HepG2 (cell line): ENCODE measurements around the gene SREBF1. TPM values are rescaled to one million over a fixed set of nuclear protein-coding genes. Genes with fewer than 3 reads are reported as not detected.

Source experiments
- ADNP ChIP-seq: sonication (generic); formaldehyde crosslinking; IDR thresholded peaks from 2 replicates; pipeline ENCODE4 v1.4.0; 2020; ENCODE audit warnings: missing genetic modification reagents
- E2F1 ChIP-seq: sonication (generic); formaldehyde crosslinking; IDR thresholded peaks from 2 replicates; pipeline ENCODE4 v1.5.0; 2020; ENCODE audit warnings: missing genetic modification reagents
- FOXK2 ChIP-seq: fragments of 450-650 bp; IDR thresholded peaks from 2 replicates; pipeline ENCODE4 v1.6.1; 2016
- PAX8 ChIP-seq: sonication (generic); formaldehyde crosslinking; IDR thresholded peaks from 2 replicates; pipeline ENCODE4 v1.8.0; 2022; ENCODE audit warnings: mild to moderate bottlenecking, missing genetic modification reagents, borderline replicate concordance
- SOX5 ChIP-seq: IDR thresholded peaks from 2 replicates; pipeline ENCODE4 v1.6.1; 2016; ENCODE audit warnings: borderline replicate concordance
- ZBTB10 ChIP-seq: sonication (generic); formaldehyde crosslinking; IDR thresholded peaks from 2 replicates; pipeline ENCODE4 v1.4.0; 2020; ENCODE audit warnings: missing genetic modification reagents, borderline replicate concordance
- ZEB1 ChIP-seq: IDR thresholded peaks from 2 replicates; pipeline ENCODE4 v1.6.1; 2012; ENCODE audit warnings: mild to moderate bottlenecking, low read depth, inconsistent platforms; ENCODE audit not compliant: insufficient replicate concordance
- ZNF331 ChIP-seq: sonication (generic); formaldehyde crosslinking; IDR thresholded peaks from 2 replicates; pipeline ENCODE4 v1.4.0; 2020; ENCODE audit warnings: missing genetic modification reagents
- ZNF407 ChIP-seq: sonication (generic); formaldehyde crosslinking; IDR thresholded peaks from one replicate; pipeline ENCODE4 v1.5.1; 2020; ENCODE audit warnings: mild to moderate bottlenecking, missing genetic modification reagents; ENCODE audit errors: not compliant biosample characterization
- ZNF616 ChIP-seq: sonication (generic); formaldehyde crosslinking; IDR thresholded peaks from 2 replicates; pipeline ENCODE4 v1.5.0; 2020; ENCODE audit warnings: low read depth, mild to moderate bottlenecking, missing genetic modification reagents
- ZNF652 ChIP-seq: IDR thresholded peaks from 2 replicates; pipeline ENCODE4 v1.6.1; 2016; ENCODE audit warnings: low read depth, borderline replicate concordance
- polyA plus RNA-seq, 8 experiments: library from polyadenylated mRNA; depleted of rRNA in 3 of 8; stranded (reverse) in 7 of 8; unstranded in 1 of 8; fragments of >200 nt; fragmentation: Illumina TruSeq in 4 of 8; extraction: Trizol in 4 of 8; gene quantifications; 2 replicates each; pipeline versions ENCODE4 v1.2.1 to v1.2.3, GENCODE V29; 2011 to 2016; ENCODE audit warnings: low read depth in 4 of 8, missing spikeins in 1 of 8, mixed read lengths in 1 of 8; ENCODE audit not compliant: insufficient read depth in 1 of 8
- total RNA-seq, 5 experiments: library from RNA; depleted of rRNA; stranded (reverse); fragments of >200 nt; fragmentation: Illumina TruSeq; extraction: Trizol; gene quantifications; 2 replicates each; pipeline ENCODE4 v1.2.3, GENCODE V29; 2016; ENCODE audit warnings: low read depth in 1 of 5
- TF ChIP-seq, protein P1 (sequence below): sonication (generic); formaldehyde crosslinking; conservative IDR thresholded peaks from 2 replicates; pipeline ENCODE4 v1.5.0; 2020; ENCODE audit warnings: missing genetic modification reagents
- TF ChIP-seq, protein P2 (sequence below): sonication (generic); formaldehyde crosslinking; IDR thresholded peaks from 2 replicates; pipeline ENCODE4 v1.4.0; 2020; ENCODE audit warnings: missing genetic modification reagents

SREBF1 gene
- total and polyA plus RNA-seq, 2 of the 13 experiments (the other 11 are each of a cell fraction or from before 2014, with no cell fraction given): 34.3 to 38.0 TPM

- no peak for TF ChIP-seq FOXK2
- no peak for TF ChIP-seq ZNF616 (CRISPR knock-in tag)
- TF ChIP-seq SOX5 (CRISPR knock-in tag): peak; percentile 24; the same call in 1 of the 2 replicates
- TF ChIP-seq ADNP: no peak
- TF ChIP-seq, protein P1, sequence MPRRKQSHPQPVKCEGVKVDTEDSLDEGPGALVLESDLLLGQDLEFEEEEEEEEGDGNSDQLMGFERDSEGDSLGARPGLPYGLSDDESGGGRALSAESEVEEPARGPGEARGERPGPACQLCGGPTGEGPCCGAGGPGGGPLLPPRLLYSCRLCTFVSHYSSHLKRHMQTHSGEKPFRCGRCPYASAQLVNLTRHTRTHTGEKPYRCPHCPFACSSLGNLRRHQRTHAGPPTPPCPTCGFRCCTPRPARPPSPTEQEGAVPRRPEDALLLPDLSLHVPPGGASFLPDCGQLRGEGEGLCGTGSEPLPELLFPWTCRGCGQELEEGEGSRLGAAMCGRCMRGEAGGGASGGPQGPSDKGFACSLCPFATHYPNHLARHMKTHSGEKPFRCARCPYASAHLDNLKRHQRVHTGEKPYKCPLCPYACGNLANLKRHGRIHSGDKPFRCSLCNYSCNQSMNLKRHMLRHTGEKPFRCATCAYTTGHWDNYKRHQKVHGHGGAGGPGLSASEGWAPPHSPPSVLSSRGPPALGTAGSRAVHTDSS: no peak
- no peak for TF ChIP-seq ZBTB10
- TF ChIP-seq ZEB1: peak; percentile 62
- TF ChIP-seq ZNF331 (CRISPR knock-in tag): no peak
- peak; percentile 60 for TF ChIP-seq ZNF407 (CRISPR knock-in tag)
- TF ChIP-seq, protein P2, sequence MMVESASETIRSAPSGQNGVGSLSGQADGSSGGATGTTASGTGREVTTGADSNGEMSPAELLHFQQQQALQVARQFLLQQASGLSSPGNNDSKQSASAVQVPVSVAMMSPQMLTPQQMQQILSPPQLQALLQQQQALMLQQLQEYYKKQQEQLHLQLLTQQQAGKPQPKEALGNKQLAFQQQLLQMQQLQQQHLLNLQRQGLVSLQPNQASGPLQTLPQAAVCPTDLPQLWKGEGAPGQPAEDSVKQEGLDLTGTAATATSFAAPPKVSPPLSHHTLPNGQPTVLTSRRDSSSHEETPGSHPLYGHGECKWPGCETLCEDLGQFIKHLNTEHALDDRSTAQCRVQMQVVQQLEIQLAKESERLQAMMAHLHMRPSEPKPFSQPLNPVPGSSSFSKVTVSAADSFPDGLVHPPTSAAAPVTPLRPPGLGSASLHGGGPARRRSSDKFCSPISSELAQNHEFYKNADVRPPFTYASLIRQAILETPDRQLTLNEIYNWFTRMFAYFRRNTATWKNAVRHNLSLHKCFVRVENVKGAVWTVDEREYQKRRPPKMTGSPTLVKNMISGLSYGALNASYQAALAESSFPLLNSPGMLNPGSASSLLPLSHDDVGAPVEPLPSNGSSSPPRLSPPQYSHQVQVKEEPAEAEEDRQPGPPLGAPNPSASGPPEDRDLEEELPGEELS: peak; percentile 51; the same call in 1 of the 2 replicates
- peak; percentile 48; the same call in 1 of the 2 replicates for TF ChIP-seq ZNF652 (CRISPR knock-in tag)
- no peak for TF ChIP-seq E2F1
- TF ChIP-seq PAX8 (CRISPR knock-in tag): no peak
Observed at GRCh38 chr17:17783116-17783824, 53.5 kb downstream of the SREBF1 start (continued).
